Liver (tissue), 9 donors: ENCODE data around the gene TNNT1. TPM values are rescaled to one million over a fixed set of nuclear protein-coding genes. Genes with fewer than 3 reads are reported as not detected.
A peak's percentile ranks its signal among the peaks of the same experiment; 100 is the strongest.

Source experiments
- DNase-seq: peaks from one replicate; pipeline ENCODE4 v3.0.0-alpha.2; 2017; ENCODE audit warnings: low spot score
- H3K27ac ChIP-seq, 2 donors: one replicate each; pipeline ENCODE4 v1.7.0; 2013; ENCODE audit warnings: inconsistent platforms in 2 of 2, low read length in 2 of 2, control low read depth in 1 of 2, low read depth in 1 of 2, mild to moderate bottlenecking in 1 of 2
- H3K27me3 ChIP-seq, 4 donors: one replicate each; pipeline versions ENCODE4 v1.6.1 to v1.7.0; 2013; ENCODE audit warnings: low read length in 3 of 4, inconsistent platforms in 1 of 4, mild to moderate bottlenecking in 1 of 4, moderate library complexity in 1 of 4; ENCODE audit not compliant: control insufficient read depth in 4 of 4, insufficient read depth in 4 of 4
- H3K36me3 ChIP-seq, 4 donors: one replicate each; pipeline versions ENCODE4 v1.6.1 to v1.7.0; 2013; ENCODE audit warnings: low read length in 3 of 4, mild to moderate bottlenecking in 3 of 4, low read depth in 1 of 4, moderate library complexity in 1 of 4; ENCODE audit not compliant: control insufficient read depth in 4 of 4, insufficient read depth in 3 of 4
- H3K4me1 ChIP-seq, 4 donors: one replicate each; pipeline versions ENCODE4 v1.6.1 to v1.7.0; 2013; ENCODE audit warnings: low read length in 3 of 4, mild to moderate bottlenecking in 3 of 4, moderate library complexity in 1 of 4; ENCODE audit not compliant: control insufficient read depth in 4 of 4, insufficient read depth in 4 of 4
- H3K4me3 ChIP-seq, 3 donors: one replicate each; pipeline versions ENCODE4 v1.6.1 to v1.7.0; 2013; ENCODE audit warnings: low read length in 3 of 3, control low read depth in 1 of 3, low read depth in 1 of 3, mild to moderate bottlenecking in 1 of 3
- H3K9ac ChIP-seq, 2 donors: one replicate each; pipeline ENCODE4 v1.7.0; 2013; ENCODE audit warnings: low read length in 2 of 2, mild to moderate bottlenecking in 2 of 2, moderate library complexity in 2 of 2, control low read depth in 1 of 2, low read depth in 1 of 2
- H3K9me3 ChIP-seq, 4 donors: one replicate each; pipeline versions ENCODE4 v1.6.1 to v1.7.0; 2013; ENCODE audit warnings: low read length in 3 of 4; ENCODE audit not compliant: control insufficient read depth in 4 of 4
- EGR1 ChIP-seq, 2 donors: IDR thresholded peaks; 2 replicates each; pipeline ENCODE4 v1.6.1; 2016 to 2018; ENCODE audit warnings: antibody characterized with exemption in 2 of 2, low read depth in 2 of 2
- FOXA1 ChIP-seq: IDR thresholded peaks from 2 replicates; pipeline ENCODE4 v1.6.1; 2016; ENCODE audit warnings: antibody characterized with exemption
- FOXA2 ChIP-seq: IDR thresholded peaks from 2 replicates; pipeline ENCODE4 v1.6.1; 2016; ENCODE audit warnings: antibody characterized with exemption
- GABPA ChIP-seq, 2 donors: IDR thresholded peaks in 1 of 2; conservative IDR thresholded peaks in 1 of 2; 2 replicates each; pipeline ENCODE4 v1.6.1; 2016; ENCODE audit warnings: antibody characterized with exemption in 2 of 2, mild to moderate bottlenecking in 1 of 2, moderate library complexity in 1 of 2
- HNF4G ChIP-seq: IDR thresholded peaks from 2 replicates; pipeline ENCODE4 v1.6.1; 2016; ENCODE audit warnings: antibody characterized with exemption
- JUND ChIP-seq, 2 donors: IDR thresholded peaks; 2 replicates each; pipeline ENCODE4 v1.6.1; 2016; ENCODE audit warnings: antibody characterized with exemption in 2 of 2
- MAX ChIP-seq: IDR thresholded peaks from 2 replicates; pipeline ENCODE4 v1.6.1; 2016; ENCODE audit warnings: antibody characterized with exemption
- NR2F2 ChIP-seq: IDR thresholded peaks from 2 replicates; pipeline ENCODE4 v1.6.1; 2016; ENCODE audit warnings: antibody characterized with exemption
- REST ChIP-seq: IDR thresholded peaks from 2 replicates; pipeline ENCODE4 v1.6.1; 2016; ENCODE audit warnings: antibody characterized with exemption, mild to moderate bottlenecking
- RXRA ChIP-seq, 2 donors: IDR thresholded peaks; 2 replicates each; pipeline ENCODE4 v1.6.1; 2017 to 2018; ENCODE audit warnings: antibody characterized with exemption in 2 of 2, mild to moderate bottlenecking in 1 of 2
- SP1 ChIP-seq: IDR thresholded peaks from 2 replicates; pipeline ENCODE4 v1.6.1; 2018; ENCODE audit warnings: antibody characterized with exemption, mild to moderate bottlenecking
- TAF1 ChIP-seq: conservative IDR thresholded peaks from 2 replicates; pipeline ENCODE4 v1.6.1; 2016; ENCODE audit warnings: antibody characterized with exemption, mild to moderate bottlenecking
- YY1 ChIP-seq: IDR thresholded peaks from 2 replicates; pipeline ENCODE4 v1.6.1; 2016; ENCODE audit warnings: antibody characterized with exemption, mild to moderate bottlenecking
- ZBTB33 ChIP-seq: IDR thresholded peaks from 2 replicates; pipeline ENCODE4 v1.6.1; 2016; ENCODE audit warnings: antibody characterized with exemption
- WGBS: extraction: QIAGEN DNeasy Blood & Tissue Kit; methylation state at CpG from one replicate; pipeline ENCODE4 v1.1.7; 2013; 5-methylcytosine and 5-hydroxymethylcytosine counted together
- polyA plus RNA-seq, 2 donors: library from polyadenylated mRNA; stranded (reverse) in 1 of 2; unstranded in 1 of 2; fragments of 200-250 nt in 1 of 2; fragments of >200 nt in 1 of 2; fragmentation: Nextera tagmentation in 1 of 2; extraction: Ambion mirVana in 1 of 2; gene quantifications; one replicate each; pipeline versions ENCODE4 v1.2.1 to v1.2.3, GENCODE V29; 2013 to 2015
- total RNA-seq, 2 donors: library from RNA; depleted of rRNA; stranded (reverse); fragments of >200 nt; gene quantifications; one replicate each; pipeline ENCODE4 v1.2.3, GENCODE V29; 2014
- donor health status: healthy.
- donor health status: healthy.
- donor health status: healthy.
- donor health status: healthy.
- donor health status: healthy.

The TNNT1 gene
- total and polyA plus RNA-seq, 4 donors, result 0.15 to 0.28 TPM; not detected in 2

- peaks cover 6 to 38% (median 27%) of the 10 kb centered on the region in 4 donors for H3K4me1 ChIP-seq
Observed at GRCh38 chr19:55115446-55116065, 33.5 kb downstream of the TNNT1 start.

GRCh38 chr19:55114566-55115145 lies 34.4 kb downstream of the TNNT1 start:
- peaks cover 6 to 38% (median 27%) of the 10 kb centered on the region in 4 donors for H3K4me1 ChIP-seq
- no peak overlapping the region for H3K27ac ChIP-seq
- WGBS, result 97% methylated on average over 9 of the region's 9 CpGs
- no peak for TF ChIP-seq NR2F2
- TF ChIP-seq REST, result no peak
- no peaks in the 10 kb centered on the region for H3K27me3 ChIP-seq
- H3K36me3 ChIP-seq, result peaks cover 0 to 15% (median 5%) of the 10 kb centered on the region in 4 donors
- H3K9me3 ChIP-seq, result no peaks in the 10 kb centered on the region
- no peak for DNase-seq
- H3K4me3 ChIP-seq, result no peak overlapping the region
- no peak overlapping the region for H3K9ac ChIP-seq

More at GRCh38 chr19:55115446-55116065, 33.5 kb downstream of the TNNT1 start:
- peaks cover 0 to 6% (median 0%) of the 10 kb centered on the region in 4 donors for H3K36me3 ChIP-seq
- DNase-seq, result no peak
- 68% methylated on average over 13 of the region's 13 CpGs for WGBS
- no peaks in the 10 kb centered on the region for H3K27me3 ChIP-seq
- no peaks in the 10 kb centered on the region for H3K9me3 ChIP-seq
- peak overlapping the region in 2 of 3 donors; percentile 88 to 99 for H3K4me3 ChIP-seq
- no peak for TF ChIP-seq RXRA (IDR thresholded peaks at IDR 0.05)
- TF ChIP-seq TAF1, result no peak
- TF ChIP-seq SP1, result no peak
- no peak for TF ChIP-seq MAX
- TF ChIP-seq FOXA2, result no peak
- no peak for TF ChIP-seq GABPA (IDR thresholded peaks at IDR 0.05 in 1 of 2, conservative IDR thresholded peaks at IDR 0.05 in 1 of 2)
- TF ChIP-seq REST, result no peak
- TF ChIP-seq EGR1 (IDR thresholded peaks at IDR 0.05; ENCODE audit: low read depth in 2 of 2), result no peak
- TF ChIP-seq ZBTB33, result no peak
- no peak for TF ChIP-seq FOXA1
- no peak for TF ChIP-seq HNF4G
- no peak for TF ChIP-seq JUND (IDR thresholded peaks at IDR 0.05)
- TF ChIP-seq YY1, result no peak
- H3K27ac ChIP-seq, result peak overlapping the region in 1 of 2 donors; percentile 21
- H3K9ac ChIP-seq, result no peak overlapping the region
